Measurements from ENCODE around the gene CASQ2. TPM values are rescaled to one million over a fixed set of nuclear protein-coding genes. Genes with fewer than 3 reads are reported as not detected.

The CASQ2 gene
- total and polyA plus RNA-seq, 9 of the 15 experiments (the other 6 are each of a cell fraction or from before 2014, with no cell fraction given) = not detected

DNA sequence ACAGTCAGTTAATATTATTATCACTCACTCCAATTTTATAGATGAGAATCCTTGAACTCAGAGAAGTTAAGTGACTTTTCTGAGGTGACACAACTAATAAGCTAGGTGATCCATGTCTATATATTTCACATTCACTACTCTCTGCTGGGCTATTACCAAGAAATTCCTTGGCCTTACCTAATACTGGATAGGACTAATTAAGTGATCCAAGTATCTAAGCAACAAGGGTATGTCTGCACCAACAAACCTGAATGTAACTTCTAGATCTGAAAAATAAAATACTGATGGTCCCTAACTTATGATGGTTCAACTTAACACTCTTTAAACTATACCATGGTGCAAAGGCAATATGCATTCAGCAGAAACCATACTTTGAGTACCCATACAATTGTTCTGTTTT, 14.8 kb upstream of the CASQ2 start:
- FAIRE-seq = no peak

More for the DNA sequence above, 14.8 kb upstream of the CASQ2 start:
- CTCF ChIA-PET (ENCODE audit: low intra/inter-chr PET ratio) = no interaction called here
- Histone ChIP-seq H3K4me2 (ENCODE audit: insufficient read depth, low read length) (no peak overlapping the region), H3K9ac (ENCODE audit: insufficient read depth in 1 of 2, low read depth in 2 of 2, low read length in 2 of 2) (no peak overlapping the region), H3K36me3 (ENCODE audit: control insufficient read depth, insufficient read depth, low read length) (no peaks in the 10 kb centered on the region), H4K20me1 (replicated peaks; ENCODE audit: control insufficient read depth, insufficient read depth, low read length) (no peaks in the 10 kb centered on the region; the same call in 1 of the 2 replicates), H3K4me3 (no peak overlapping the region), H3K9me3 (replicated peaks; ENCODE audit: control insufficient read depth, insufficient read depth, low read depth, low read length) (no peaks in the 10 kb centered on the region), H3K27me3 (ENCODE audit: control insufficient read depth in 2 of 2, insufficient read depth in 2 of 2, low read length in 2 of 2) (no peaks in the 10 kb centered on the region), H3K4me1 (replicated peaks in 1 of 2; ENCODE audit: control insufficient read depth in 2 of 2, insufficient read depth in 2 of 2, low read length in 2 of 2) (no peaks in the 10 kb centered on the region), H2AFZ (ENCODE audit: low read depth, low read length) (no peak overlapping the region), H3K9me1 (ENCODE audit: control insufficient read depth, insufficient read depth, low read length) (no peaks in the 10 kb centered on the region), H3K79me2 (ENCODE audit: control insufficient read depth, insufficient read depth, low read length) (no peaks in the 10 kb centered on the region), H3K27ac (ENCODE audit: extremely low read depth, low read depth, low read length) (no peak overlapping the region)
- POLR2A ChIA-PET = interaction anchor here (0.8 kb wide), 1 partner anchor 14 kb away, joined by 3 read pairs; no protein-coding TSS in a partner anchor
- in situ Hi-C loops (cut with MboI) (no loop called here), intact Hi-C loops (cut with micrococcal nuclease) (no loop called here)
- ATAC-seq (no peak), DNase-seq (ENCODE audit: extremely low read depth in 1 of 4, low spot score in 3 of 4) (no peak)
- no TSS peak for BruUV-seq (replicated peaks)
- TF ChIP-seq CEBPG (CRISPR knock-in tag; IDR thresholded peaks at IDR 0.05) (no peak), CEBPG (tag; conservative IDR thresholded peaks at IDR 0.05 in 1 of 2, IDR thresholded peaks at IDR 0.05 in 1 of 2) (no peak), PCBP2 (IDR thresholded peaks at IDR 0.05; ENCODE audit: low read depth, low read length, poor library complexity, severe bottlenecking) (no peak), SIRT6 (IDR thresholded peaks at IDR 0.05; ENCODE audit: low read depth, low read length) (no peak), HDAC3 (IDR thresholded peaks at IDR 0.05; ENCODE audit: borderline replicate concordance, partially characterized antibody) (no peak), GABPA (tag; conservative IDR thresholded peaks at IDR 0.05; ENCODE audit: low read depth) (no peak), L3MBTL2 (IDR thresholded peaks at IDR 0.05) (no peak), ZFP1 (CRISPR knock-in tag; IDR thresholded peaks at IDR 0.05) (no peak), CC2D1A (IDR thresholded peaks at IDR 0.05) (no peak), TFAM (CRISPR knock-in tag; conservative IDR thresholded peaks at IDR 0.05) (no peak), SRSF1 (IDR thresholded peaks at IDR 0.05; ENCODE audit: low read depth, low read length) (no peak), BCL6 (CRISPR knock-in tag; IDR thresholded peaks at IDR 0.05) (no peak)
- TF ChIP-seq, protein P1, sequence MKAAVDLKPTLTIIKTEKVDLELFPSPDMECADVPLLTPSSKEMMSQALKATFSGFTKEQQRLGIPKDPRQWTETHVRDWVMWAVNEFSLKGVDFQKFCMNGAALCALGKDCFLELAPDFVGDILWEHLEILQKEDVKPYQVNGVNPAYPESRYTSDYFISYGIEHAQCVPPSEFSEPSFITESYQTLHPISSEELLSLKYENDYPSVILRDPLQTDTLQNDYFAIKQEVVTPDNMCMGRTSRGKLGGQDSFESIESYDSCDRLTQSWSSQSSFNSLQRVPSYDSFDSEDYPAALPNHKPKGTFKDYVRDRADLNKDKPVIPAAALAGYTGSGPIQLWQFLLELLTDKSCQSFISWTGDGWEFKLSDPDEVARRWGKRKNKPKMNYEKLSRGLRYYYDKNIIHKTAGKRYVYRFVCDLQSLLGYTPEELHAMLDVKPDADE (conservative IDR thresholded peaks at IDR 0.05; ENCODE audit: control insufficient read depth, low read depth, low read length) = no peak

All from K562 (cell line).